Mammary epithelial cell (primary cell): ENCODE data around the gene PPY.

Source experiments
- EZH2 ChIP-seq: IDR thresholded peaks from 2 replicates; pipeline ENCODE4 v1.6.1; 2012; ENCODE audit warnings: low read length, inconsistent platforms, borderline replicate concordance
- TF ChIP-seq, protein P1 (sequence below), 2 donors: IDR thresholded peaks in 1 of 2; conservative IDR thresholded peaks in 1 of 2; 2 replicates each; pipeline ENCODE4 v1.5.1; 2011 to 2012; ENCODE audit warnings: inconsistent platforms in 2 of 2, low read length in 2 of 2, mild to moderate bottlenecking in 2 of 2, control low read depth in 1 of 2, low read depth in 1 of 2; ENCODE audit not compliant: insufficient read depth in 1 of 2; ENCODE audit errors: extremely low read depth in 1 of 2

DNA sequence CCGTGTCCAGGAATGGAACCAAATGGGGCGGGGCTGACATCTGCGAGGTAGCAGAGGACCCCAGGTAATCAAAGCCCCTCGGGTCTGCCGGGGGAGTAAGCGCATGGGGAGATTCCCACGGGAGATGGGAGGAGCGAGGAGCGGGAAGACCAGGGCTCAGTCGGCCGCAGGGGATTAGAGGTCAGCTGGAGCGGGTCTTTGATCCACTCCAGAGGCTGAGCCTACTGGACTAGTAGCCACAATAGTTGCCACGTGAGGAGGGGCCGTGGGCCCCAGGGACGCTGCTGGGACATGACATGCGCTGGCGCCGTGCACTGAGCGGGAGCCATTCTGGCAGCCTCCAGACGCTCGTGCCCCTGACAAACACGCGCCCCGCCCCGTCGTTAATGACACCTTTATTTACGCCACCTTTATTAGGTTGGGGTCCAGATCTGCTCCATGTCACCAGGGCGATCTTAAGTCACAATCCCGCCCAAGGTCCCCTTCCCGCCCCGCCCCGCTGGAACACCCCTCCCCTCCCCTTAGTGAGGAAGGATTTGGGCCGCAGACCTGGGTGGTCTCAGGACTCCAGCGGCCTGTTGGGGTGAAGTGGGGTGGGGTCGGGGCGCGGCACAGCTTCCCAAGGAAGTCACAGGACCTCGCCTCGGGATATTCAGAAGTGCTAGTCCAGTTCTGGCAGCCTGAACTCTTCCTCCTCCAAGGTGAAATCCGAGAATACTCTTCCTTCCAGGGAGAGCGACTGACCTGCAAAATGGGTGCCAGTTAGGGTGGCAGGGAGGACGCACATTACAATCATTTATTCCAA, 15.0 kb downstream of the PPY start:
- TF ChIP-seq, protein P1, sequence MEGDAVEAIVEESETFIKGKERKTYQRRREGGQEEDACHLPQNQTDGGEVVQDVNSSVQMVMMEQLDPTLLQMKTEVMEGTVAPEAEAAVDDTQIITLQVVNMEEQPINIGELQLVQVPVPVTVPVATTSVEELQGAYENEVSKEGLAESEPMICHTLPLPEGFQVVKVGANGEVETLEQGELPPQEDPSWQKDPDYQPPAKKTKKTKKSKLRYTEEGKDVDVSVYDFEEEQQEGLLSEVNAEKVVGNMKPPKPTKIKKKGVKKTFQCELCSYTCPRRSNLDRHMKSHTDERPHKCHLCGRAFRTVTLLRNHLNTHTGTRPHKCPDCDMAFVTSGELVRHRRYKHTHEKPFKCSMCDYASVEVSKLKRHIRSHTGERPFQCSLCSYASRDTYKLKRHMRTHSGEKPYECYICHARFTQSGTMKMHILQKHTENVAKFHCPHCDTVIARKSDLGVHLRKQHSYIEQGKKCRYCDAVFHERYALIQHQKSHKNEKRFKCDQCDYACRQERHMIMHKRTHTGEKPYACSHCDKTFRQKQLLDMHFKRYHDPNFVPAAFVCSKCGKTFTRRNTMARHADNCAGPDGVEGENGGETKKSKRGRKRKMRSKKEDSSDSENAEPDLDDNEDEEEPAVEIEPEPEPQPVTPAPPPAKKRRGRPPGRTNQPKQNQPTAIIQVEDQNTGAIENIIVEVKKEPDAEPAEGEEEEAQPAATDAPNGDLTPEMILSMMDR (conservative IDR thresholded peaks at IDR 0.05 in 1 of 2, IDR thresholded peaks at IDR 0.05 in 1 of 2; ENCODE audit: extremely low read depth in 1 of 2, insufficient read depth in 1 of 2, low read depth in 1 of 2, low read length in 2 of 2): no peak
- peak; percentile 80 for TF ChIP-seq EZH2
